IPS-18a (cell line): ENCODE measurements around the gene PRSS27.
"Not testable (repeated sequence)": the region's sequence is repeated elsewhere in the genome, so short reads cannot be mapped to it uniquely, and the experiment has no call there.

ENCODE experiments used
- H3K27ac ChIP-seq: one replicate; pipeline ENCODE4 v1.5.1; 2013; ENCODE audit warnings: low read length
- H3K27me3 ChIP-seq: one replicate; pipeline ENCODE4 v1.6.1; 2013; ENCODE audit warnings: mild to moderate bottlenecking, low read length; ENCODE audit not compliant: control insufficient read depth, insufficient read depth
- H3K36me3 ChIP-seq: one replicate; pipeline ENCODE4 v1.6.1; 2013; ENCODE audit warnings: low read depth, low read length; ENCODE audit not compliant: control insufficient read depth
- H3K4me1 ChIP-seq: one replicate; pipeline ENCODE4 v1.6.1; 2013; ENCODE audit warnings: low read depth, low read length; ENCODE audit not compliant: control insufficient read depth
- H3K4me3 ChIP-seq: one replicate; pipeline ENCODE4 v1.5.1; 2013; ENCODE audit warnings: low read length
- H3K9ac ChIP-seq: one replicate; pipeline ENCODE4 v1.6.1; 2013; ENCODE audit warnings: mild to moderate bottlenecking, low read length, moderate library complexity
- H3K9me3 ChIP-seq: one replicate; pipeline ENCODE4 v1.6.1; 2013; ENCODE audit warnings: low read depth, low read length; ENCODE audit not compliant: control insufficient read depth

PRSS27 gene

DNA sequence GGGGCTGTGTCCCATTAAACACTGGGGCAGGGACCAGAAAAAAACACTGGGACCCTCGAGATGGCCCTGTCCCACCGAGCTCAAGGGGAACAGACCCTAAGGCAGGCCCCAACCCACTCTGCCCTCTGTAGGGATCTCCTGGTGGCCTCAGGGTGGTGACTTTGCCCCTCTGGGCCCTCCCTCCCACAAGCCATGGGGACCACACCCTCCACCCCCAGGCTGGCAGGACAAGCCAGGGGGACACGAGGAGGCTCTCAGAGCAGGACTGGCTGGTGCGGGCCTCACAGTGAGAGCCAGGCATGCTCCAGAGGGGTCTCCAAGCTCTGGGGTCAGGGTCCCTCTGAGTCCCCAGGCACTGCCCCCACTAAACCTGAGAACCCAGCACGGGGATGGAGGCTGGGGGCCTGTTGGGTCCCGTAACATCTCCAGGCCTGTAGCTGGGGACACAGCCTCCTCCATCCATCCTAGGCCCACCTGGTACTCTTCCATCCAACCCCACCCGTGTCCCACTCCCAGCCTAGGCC lies 17.9 kb upstream of the PRSS27 start:
- Histone ChIP-seq H3K9me3 (no peaks in the 10 kb centered on the region), H3K36me3 (no peaks in the 10 kb centered on the region), H3K9ac (no peak overlapping the region), H3K4me1 (no peaks in the 10 kb centered on the region), H3K4me3 (no peak overlapping the region), H3K27ac (no peak overlapping the region), H3K27me3 (no peaks in the 10 kb centered on the region)

DNA sequence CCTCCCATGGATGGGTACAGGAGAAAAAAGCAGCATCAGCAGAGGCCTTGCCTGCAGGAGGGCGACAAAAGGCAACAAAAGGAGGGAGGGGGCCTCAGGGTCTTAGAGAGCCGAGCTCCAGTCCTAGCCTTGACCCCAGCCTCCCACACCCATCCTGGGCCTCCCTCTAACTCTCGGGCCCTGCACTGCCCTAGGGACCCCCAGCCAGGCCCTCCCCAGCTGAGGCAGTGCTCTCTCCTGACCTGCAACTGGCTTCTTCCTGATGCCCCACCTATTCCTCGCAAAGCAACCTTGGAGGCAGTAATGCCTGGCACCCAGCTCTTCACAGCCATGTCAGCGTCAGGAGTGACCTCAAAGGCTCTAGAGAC lies 17.2 kb upstream of the PRSS27 start:
- H3K4me1 ChIP-seq, result no peaks in the 10 kb centered on the region
- no peak overlapping the region for H3K4me3 ChIP-seq
- no peaks in the 10 kb centered on the region for H3K9me3 ChIP-seq
- no peaks in the 10 kb centered on the region for H3K27me3 ChIP-seq
- H3K27ac ChIP-seq, result no peak overlapping the region
- H3K36me3 ChIP-seq, result no peaks in the 10 kb centered on the region
- no peak overlapping the region for H3K9ac ChIP-seq

DNA sequence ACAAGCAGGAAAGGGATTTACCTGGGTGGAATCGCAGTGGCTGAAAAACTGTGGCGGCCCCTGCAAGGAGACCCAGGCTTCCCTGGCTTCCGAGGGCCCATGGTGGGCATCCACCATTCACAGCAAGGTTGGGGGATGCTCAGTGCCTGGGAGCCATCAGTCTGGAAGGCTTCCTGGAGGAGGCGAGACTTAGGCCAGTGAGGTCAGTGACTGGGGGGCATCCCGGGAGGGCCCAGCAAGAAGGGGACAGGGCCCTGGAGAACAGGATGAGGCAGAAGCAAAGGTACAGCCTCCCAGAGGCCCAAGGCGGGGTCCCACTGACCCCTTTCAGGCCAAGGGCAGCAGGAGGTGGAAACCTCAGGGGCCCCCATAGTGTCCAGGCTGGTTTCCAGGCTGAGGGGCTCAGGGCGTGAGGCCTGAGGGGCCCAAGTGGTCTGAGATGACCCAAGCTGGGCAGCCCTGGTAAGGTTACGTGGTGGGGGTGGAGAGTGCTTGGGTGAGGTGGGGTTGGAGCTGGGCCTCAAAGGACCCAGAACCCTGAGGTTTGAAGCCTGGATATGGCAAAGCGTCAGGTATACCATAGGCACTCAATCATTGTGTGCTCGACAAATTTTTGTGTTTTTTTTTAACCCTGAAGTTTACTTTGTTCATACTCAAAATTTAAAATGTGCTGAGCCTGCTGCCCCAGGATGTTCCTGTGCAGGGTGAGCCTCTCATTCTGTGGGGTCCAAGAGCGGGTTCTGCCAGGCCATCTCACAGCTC lies 16.6 kb upstream of the PRSS27 start:
- Histone ChIP-seq H3K9me3 (no peaks in the 10 kb centered on the region), H3K4me3 (no peak overlapping the region), H3K4me1 (no peaks in the 10 kb centered on the region), H3K36me3 (no peaks in the 10 kb centered on the region), H3K27me3 (no peaks in the 10 kb centered on the region), H3K27ac (no peak overlapping the region), H3K9ac (no peak overlapping the region)

DNA sequence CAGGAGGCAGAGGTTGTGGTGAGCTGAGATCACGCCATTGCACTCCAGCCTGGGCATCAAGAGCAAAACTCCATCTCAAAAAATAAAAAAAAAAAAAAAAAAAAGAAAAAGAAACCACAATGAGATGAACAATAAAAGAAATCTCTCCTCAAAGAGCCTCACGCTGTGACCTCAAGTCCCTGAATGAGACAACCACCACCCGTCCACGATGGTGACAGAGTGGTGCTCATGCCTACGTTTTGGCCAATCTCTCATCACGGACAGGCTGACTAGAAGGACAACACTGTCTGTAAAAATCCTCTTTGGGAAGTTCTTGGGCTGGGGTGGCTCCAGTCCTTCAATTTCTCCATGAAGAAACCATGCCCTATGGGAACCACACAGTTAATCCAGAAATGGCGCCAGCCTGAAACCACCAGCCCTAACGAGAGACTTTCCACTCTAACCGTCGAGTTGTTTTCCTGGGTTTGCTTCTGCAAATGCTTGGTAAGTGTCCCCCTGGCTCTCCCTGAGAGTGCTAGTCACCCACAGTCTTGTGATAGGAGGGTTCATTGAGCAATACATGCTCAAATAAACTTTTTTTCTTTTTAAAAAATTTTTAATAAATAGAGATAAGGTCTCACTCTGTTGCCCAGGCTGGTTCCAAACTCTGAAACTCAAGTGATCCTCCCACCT lies 15.0 kb upstream of the PRSS27 start:
- Histone ChIP-seq H3K9ac (no peak overlapping the region), H3K4me3 (no peak overlapping the region), H3K4me1 (no peaks in the 10 kb centered on the region)

DNA sequence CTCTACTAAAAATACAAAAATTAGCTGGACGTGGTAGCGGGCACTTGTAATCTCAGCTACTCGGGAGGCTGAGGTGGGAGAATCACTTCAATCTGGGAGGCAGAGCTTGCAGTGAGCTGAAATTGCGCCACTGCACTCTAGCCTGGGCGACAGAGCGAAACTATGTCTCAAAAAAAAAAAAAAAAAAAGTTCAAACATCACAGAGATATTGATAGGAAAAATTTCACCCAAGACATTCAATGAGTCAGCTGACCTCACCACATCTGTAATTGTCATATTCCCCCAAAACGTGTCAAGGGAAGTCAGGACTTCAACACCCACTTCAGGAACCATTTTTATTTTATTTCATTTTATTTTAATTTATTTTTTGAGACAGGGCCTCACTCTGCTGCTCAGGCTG lies 8.0 kb upstream of the PRSS27 start:
- Histone ChIP-seq H3K27ac (no peak overlapping the region), H3K9me3 (no peaks in the 10 kb centered on the region), H3K36me3 (no peaks in the 10 kb centered on the region), H3K4me1 (no peaks in the 10 kb centered on the region), H3K27me3 (no peaks in the 10 kb centered on the region), H3K9ac (no peak overlapping the region), H3K4me3 (no peak overlapping the region)

More for the DNA sequence above, 15.0 kb upstream of the PRSS27 start:
- Histone ChIP-seq H3K27me3 (no peaks in the 10 kb centered on the region), H3K9me3 (no peaks in the 10 kb centered on the region), H3K27ac (no peak overlapping the region), H3K36me3 (no peaks in the 10 kb centered on the region)

DNA sequence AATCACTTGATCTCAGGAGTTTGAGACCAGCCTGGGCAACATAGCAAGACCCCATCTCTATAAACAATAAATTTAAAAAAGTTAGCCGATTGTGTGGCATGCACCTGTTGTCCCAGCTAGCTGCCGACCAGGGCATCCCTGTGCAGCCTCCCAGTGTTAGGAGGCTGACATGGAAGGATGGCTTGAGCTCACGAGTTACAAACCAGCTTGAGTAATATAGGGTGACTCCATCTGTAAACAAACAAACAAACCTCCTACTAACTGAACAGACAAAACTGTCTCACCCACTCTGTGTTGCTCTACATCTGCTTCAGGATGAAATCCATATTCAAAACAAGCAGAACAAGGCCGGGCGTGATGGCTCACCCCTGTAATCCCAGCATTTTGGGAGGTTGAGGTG lies 6.9 kb upstream of the PRSS27 start:
- H3K27me3 ChIP-seq, result no peaks in the 10 kb centered on the region
- no peaks in the 10 kb centered on the region for H3K4me1 ChIP-seq
- no peak overlapping the region for H3K27ac ChIP-seq
- no peaks in the 10 kb centered on the region for H3K9me3 ChIP-seq
- H3K4me3 ChIP-seq, result no peak overlapping the region
- no peak overlapping the region for H3K9ac ChIP-seq
- H3K36me3 ChIP-seq, result no peaks in the 10 kb centered on the region

DNA sequence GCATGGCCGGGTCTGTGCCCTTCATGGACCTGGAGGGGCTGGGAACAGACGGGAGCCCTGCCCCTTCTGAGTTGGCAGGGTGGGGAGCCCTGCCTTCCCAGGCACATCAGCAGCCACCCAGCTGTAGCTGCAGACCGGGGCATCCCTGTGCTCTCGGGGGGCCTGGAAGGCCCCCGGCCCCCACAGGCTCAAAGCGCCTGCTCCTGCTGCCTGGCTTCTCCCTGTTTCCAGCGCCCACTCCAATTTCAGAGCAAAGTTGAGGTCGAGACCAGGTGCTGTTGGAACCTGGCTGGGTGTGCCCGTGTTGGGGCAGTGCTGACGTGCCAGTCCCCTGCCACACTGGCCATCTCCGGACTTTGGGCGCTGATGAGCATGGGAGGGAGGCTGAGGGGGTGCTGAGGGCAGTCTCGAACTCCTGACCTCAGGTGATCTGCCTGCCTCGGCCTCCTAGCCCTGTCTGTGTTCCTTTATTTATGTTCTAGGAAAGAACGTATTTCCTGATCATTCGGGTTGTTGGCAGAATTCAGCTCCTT lies 4.9 kb upstream of the PRSS27 start:
- no peaks in the 10 kb centered on the region for H3K36me3 ChIP-seq
- no peak overlapping the region for H3K9ac ChIP-seq
- no peaks in the 10 kb centered on the region for H3K4me1 ChIP-seq
- no peaks in the 10 kb centered on the region for H3K27me3 ChIP-seq
- no peak overlapping the region for H3K27ac ChIP-seq
- H3K4me3 ChIP-seq, result no peak overlapping the region
- no peaks in the 10 kb centered on the region for H3K9me3 ChIP-seq

DNA sequence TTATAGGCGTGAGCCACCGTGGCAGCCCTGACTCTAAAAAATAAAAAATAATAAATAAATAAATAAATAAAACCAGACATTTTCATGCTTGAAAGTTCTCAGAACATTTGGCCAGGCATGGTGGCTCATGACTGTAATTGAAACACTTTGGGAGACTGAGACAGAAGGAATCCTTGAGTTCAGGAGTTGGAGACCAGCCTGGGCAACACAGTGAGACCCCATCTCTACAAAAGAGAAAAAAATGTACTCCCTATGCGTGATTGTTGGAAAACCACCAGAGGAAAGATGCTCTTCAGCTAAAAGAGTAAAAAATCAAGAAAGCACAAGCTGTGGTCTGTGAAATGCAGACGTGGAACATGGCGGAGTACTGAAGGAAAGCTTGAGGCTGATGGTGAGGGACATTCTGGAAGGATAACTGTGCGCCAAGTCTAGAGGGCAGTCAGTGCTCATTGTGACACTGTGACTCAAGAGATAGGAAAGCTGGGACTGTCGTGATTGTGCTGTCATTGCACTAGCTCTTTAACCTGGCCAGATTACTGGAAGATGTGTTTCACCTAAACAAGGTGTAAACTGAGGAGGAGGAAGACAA lies 4.2 kb upstream of the PRSS27 start:
- H3K36me3 ChIP-seq, result no peaks in the 10 kb centered on the region
- no peak overlapping the region for H3K9ac ChIP-seq
- no peaks in the 10 kb centered on the region for H3K9me3 ChIP-seq
- no peaks in the 10 kb centered on the region for H3K4me1 ChIP-seq
- H3K27me3 ChIP-seq, result no peaks in the 10 kb centered on the region
- no peak overlapping the region for H3K4me3 ChIP-seq
- H3K27ac ChIP-seq, result no peak overlapping the region

DNA sequence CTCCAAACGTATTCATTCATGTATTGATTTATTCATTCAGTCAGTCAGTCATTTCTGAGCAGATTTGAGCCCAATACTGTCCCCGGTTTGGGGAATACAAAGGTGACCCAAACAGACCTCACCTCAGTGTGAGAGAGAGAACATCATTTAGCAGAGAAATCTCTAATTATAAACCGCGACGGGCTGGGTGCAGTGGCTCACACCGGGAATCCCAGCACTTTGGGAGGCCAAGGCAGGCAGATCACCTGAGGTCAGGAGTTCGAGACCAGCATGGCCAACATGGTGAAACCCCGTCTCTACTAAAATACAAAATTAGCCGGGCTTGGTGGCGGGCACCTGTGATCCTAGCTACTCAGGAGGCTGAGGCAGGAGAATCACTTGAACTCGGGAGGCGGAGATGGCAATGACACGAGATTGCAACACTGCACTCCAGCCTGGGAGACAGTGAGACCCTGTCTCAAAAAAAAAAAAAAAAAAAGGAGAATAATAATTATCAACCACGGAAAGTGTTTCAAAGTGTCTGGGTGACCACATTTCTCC lies 1.7 kb upstream of the PRSS27 start:
- not testable (repeated sequence) for H3K4me1 ChIP-seq

DNA sequence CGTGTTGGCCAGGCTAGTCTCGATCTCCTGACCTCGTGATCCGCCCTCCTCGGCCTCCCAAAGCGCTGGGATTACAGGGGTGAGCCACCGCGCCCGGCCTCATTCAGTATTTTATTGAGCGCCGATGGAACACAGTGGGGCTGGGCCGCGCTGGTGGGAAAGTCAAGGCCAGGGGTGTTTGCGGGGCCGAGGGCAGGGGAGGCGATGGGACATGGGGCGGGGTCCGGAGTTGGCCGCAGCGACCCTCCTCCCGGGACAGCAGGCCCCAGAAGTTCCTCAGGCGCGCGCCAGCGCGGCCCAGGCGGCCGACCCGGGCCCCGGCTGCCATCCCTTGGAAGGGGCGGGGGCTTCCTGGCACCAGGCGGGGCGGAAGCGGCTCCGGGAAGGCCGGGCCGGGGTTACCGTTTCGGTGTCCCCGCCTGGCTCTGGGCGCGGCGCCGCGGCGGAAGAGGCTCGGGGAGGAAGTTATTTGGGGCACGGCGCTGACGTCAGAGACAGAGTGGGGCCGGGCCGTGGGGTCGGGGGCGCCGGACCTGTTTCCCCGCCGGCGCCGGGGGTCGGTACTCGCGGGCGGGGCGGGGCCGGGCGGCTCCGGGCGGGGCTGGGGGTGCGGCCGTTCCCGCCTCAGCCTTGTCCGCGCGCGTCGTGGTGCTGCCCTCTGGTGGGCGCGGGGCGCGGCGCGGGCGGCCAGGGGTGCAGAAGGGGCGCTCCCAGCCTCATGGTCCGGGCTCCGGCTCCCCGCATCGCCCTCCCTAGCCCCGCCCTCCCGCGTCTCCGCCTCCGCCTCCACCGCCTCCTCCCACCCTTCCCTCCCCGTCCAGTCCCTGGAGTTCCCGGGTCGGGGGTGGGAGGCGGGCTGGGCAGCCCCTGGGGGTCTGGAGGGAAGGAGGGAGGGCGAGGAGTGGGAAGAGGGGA lies 952 bp upstream of the PRSS27 start:
- Histone ChIP-seq H3K27ac (no peak overlapping the region), H3K36me3 (no peaks in the 10 kb centered on the region), H3K4me1 (no peaks in the 10 kb centered on the region), H3K9ac (peak overlapping the region; percentile 54), H3K4me3 (peak overlapping the region; percentile 56), H3K9me3 (no peaks in the 10 kb centered on the region), H3K27me3 (no peaks in the 10 kb centered on the region)

More for the DNA sequence above, 1.7 kb upstream of the PRSS27 start:
- not testable (repeated sequence) for H3K27me3 ChIP-seq, H3K36me3 ChIP-seq, H3K9me3 ChIP-seq, H3K27ac ChIP-seq
- H3K9ac ChIP-seq, result peak overlapping the region; percentile 44
- peak overlapping the region; percentile 44 for H3K4me3 ChIP-seq
